GM19043 (cell line): ENCODE data around the gene SCFD1.

Experiments
- ATAC-seq: cut with Tn5 transposase; IDR thresholded peaks from one replicate; pipeline ENCODE4 v1.9.1; 2021; ENCODE audit warnings: low read depth; ENCODE audit not compliant: unreplicated experiment

SCFD1 gene

DNA sequence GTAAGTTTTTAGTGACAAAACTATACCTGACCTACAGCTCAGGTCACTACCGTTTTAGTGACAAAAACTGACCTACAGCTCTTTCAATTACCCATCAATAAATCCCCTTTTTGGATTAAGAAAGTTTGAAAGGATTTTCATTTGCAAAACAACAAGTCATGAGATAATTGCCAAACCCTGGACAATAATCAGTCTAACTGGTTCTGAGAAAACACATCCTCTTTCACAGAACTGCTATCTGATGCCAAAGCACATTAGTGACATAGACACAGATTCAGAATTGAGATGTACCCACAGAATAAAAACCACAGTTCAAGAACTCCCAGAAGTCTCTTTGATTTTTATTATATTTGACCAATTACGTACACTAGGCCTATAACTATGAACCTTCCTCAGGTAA lies 126.2 kb downstream of the SCFD1 start:
- ATAC-seq: no peak

GRCh38 chr14:30751646-30752416 lies 129.7 kb downstream of the SCFD1 start:
- no peak for ATAC-seq

GRCh38 chr14:30753452-30753851 lies 131.3 kb downstream of the SCFD1 start:
- ATAC-seq: no peak

GRCh38 chr14:30754778-30755177 lies 132.7 kb downstream of the SCFD1 start:
- ATAC-seq: no peak

DNA sequence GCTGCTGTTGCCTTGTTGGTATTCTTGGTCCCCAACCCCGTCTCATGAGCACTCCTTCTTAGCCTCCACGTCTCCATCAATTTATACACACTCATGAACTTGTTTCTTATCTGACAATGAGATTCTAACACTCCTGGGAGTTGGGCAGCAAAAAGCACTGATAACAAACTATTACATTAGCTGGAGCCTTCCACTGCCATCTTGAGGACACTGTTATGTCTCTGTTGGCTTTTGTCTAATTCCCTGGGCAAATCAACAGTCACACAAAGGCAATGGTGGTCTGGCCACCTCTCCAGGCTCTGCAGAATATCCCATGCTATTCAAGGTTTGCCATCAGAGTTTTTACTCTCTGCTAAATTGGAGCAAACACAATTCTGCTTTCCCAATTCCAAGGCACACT lies 134.5 kb downstream of the SCFD1 start:
- no peak for ATAC-seq

- ATAC-seq: no peak
These were observed 135.0 kb downstream of the SCFD1 start for GRCh38 chr14:30757082-30757481.

GRCh38 chr14:30759172-30760125 lies 137.3 kb downstream of the SCFD1 start:
- no peak for ATAC-seq

- ATAC-seq: no peak
These were observed 141.8 kb downstream of the SCFD1 start for GRCh38 chr14:30763891-30764290.

- ATAC-seq: no peak
These were observed 145.5 kb downstream of the SCFD1 start for GRCh38 chr14:30767624-30768023.

DNA sequence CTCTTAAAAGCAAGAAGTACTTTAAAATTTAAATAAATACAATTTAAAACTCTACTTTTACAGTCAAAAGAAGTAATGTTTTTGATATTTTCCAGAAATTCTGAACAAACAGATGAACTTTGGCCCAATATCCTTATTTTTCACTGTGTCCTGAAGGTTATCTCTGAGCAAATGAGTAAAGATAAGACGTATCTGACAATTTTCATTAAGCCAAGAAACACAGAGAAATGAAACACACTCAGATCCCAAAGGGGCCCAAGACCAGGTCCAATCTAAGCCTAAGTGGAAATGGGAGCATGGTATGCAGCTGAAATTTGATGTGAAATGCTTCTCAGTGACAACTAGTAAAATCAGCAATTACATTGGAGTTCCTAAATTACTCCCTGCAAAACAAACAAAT lies 146.7 kb downstream of the SCFD1 start:
- no peak for ATAC-seq

- ATAC-seq: no peak
These were observed 148.3 kb downstream of the SCFD1 start for GRCh38 chr14:30770376-30770775.

- no peak for ATAC-seq
These were observed 149.5 kb downstream of the SCFD1 start for GRCh38 chr14:30771595-30771994.

DNA sequence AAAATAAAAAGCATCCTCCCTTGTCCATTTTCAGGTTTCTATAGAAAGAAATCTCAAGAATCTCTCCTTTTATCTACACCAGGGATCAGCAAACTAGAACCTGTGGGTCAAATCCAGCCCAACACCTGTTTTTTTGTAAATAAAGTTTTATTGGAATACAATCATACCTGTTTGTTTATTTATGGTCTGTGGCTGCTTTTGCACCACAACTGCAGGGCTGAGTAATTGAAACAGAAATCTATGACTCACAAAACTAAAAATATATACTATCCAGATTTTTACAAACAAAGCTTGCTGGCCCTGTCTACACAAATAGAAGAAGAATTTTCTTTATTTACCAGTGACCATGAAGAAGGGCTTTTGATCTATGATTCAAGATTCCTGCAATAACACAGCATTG lies 157.1 kb downstream of the SCFD1 start:
- ATAC-seq: no peak
